Limb (tissue), 2 donors: ENCODE measurements around the gene ZNF837.
"Not testable (repeated sequence)": the region's sequence is repeated elsewhere in the genome, so short reads cannot be mapped to it uniquely, and the experiment has no call there.

Experiments
- DNase-seq, 2 donors: peaks; one replicate each; pipeline ENCODE4 v3.0.0-alpha.2; 2016; ENCODE audit errors: extremely low spot score in 2 of 2

The ZNF837 gene

GRCh38 chr19:58351558-58351878 is 29.3 kb downstream of the ZNF837 start:
- DNase-seq, result no peak

- no peak for DNase-seq
Observed at GRCh38 chr19:58350871-58351557, 29.8 kb downstream of the ZNF837 start.

- no peak for DNase-seq
Observed at GRCh38 chr19:58350001-58350861, 30.6 kb downstream of the ZNF837 start.

- no peak for DNase-seq
Observed at GRCh38 chr19:58349590-58349989, 31.2 kb downstream of the ZNF837 start.

- not testable (repeated sequence) for DNase-seq
Observed at GRCh38 chr19:58348080-58348479, 32.8 kb downstream of the ZNF837 start.

- DNase-seq, result peak in 1 of 2 donors; percentile 82
Observed at GRCh38 chr19:58346961-58347929, 33.6 kb downstream of the ZNF837 start.

- no peak for DNase-seq
Observed at GRCh38 chr19:58345558-58345957, 35.3 kb downstream of the ZNF837 start.

- no peak for DNase-seq
Observed at GRCh38 chr19:58338825-58339558, 41.8 kb downstream of the ZNF837 start.

GRCh38 chr19:58338336-58338735 is 42.5 kb downstream of the ZNF837 start:
- DNase-seq, result no peak

GRCh38 chr19:58336820-58337219 is 44.0 kb downstream of the ZNF837 start:
- no peak for DNase-seq

- DNase-seq, result no peak
Observed at GRCh38 chr19:58336216-58336615, 44.6 kb downstream of the ZNF837 start.

- no peak for DNase-seq
Observed at GRCh38 chr19:58335630-58336029, 45.2 kb downstream of the ZNF837 start.

GRCh38 chr19:58334691-58335249 is 46.1 kb downstream of the ZNF837 start:
- no peak for DNase-seq

- no peak for DNase-seq
Observed at GRCh38 chr19:58332697-58333096, 48.1 kb downstream of the ZNF837 start.

- no peak for DNase-seq
Observed at GRCh38 chr19:58330458-58330857, 50.4 kb downstream of the ZNF837 start.

- no peak for DNase-seq
Observed at GRCh38 chr19:58328999-58329398, 51.8 kb downstream of the ZNF837 start.

GRCh38 chr19:58326914-58327726 is 53.7 kb downstream of the ZNF837 start, which contains the start of gene ZSCAN22:
ZSCAN22 (plus strand) TSS chr19:58326994; CDS start chr19:58334803, 7,809 bp downstream.
- peak; percentile 96 for DNase-seq

- DNase-seq, result no peak
Observed at GRCh38 chr19:58326501-58326913, 54.3 kb downstream of the ZNF837 start.

- DNase-seq, result no peak
Observed at GRCh38 chr19:58325311-58326022, 55.4 kb downstream of the ZNF837 start.
